Measurements from ENCODE around the gene IGF2R. TPM values are rescaled to one million over a fixed set of nuclear protein-coding genes. Genes with fewer than 3 reads are reported as not detected.

The IGF2R gene
- total RNA-seq, 5 donors from 2014 or later (not counting 1 experiment from before 2014, with no cell fraction given), result 63.4 to 87.5 (median 70.5) TPM

DNA sequence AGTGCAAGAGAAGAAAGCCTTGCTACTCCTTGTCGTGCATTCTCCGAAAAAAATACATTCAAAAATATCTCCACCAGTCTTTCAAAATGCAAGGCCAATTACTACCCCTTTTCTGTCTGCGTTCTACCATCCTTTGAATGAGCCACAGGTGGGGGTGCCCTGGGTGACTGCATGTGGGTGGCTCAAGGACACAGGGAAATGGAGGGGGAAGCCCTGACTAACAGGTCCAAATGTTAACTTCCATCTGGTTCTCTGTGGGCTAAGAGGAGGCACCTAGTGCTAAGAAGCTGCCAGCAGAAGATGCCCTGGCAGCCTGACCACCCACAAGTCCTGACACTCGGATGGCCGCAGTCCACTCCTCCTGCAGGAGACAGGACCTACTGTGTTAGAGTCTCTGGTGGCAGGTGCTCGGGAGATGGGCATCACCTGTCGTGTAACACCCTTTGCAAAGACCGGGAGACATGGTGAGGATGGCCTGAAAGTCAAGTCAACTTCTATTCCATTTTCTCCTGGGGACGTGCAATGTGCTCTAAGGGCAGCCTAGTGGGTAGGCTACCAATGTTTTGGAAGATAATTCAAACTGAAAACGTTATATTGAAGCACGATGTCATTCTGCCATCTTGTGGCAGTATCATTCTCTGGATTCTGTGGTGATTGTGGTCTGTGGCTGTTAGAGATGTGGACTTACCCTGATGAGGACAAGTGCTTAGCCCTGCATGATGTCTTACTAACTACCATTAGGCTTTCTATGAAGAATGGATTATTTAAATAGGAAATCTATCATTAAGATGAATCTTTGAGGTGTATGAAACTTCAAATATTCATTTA is 27.4 kb upstream of the IGF2R start:
- Histone ChIP-seq H3K36me3 (ENCODE audit: control insufficient read depth in 2 of 2, extremely low read depth in 1 of 2, insufficient read depth in 1 of 2, low read length in 1 of 2) (no peaks in the 10 kb centered on the region), H3K4me1 (ENCODE audit: control insufficient read depth in 1 of 2, extremely low read depth in 1 of 2, insufficient read depth in 2 of 2, low read length in 2 of 2) (peaks cover 0 to 4% of the 10 kb centered on the region in 2 experiments), H3K4me3 (ENCODE audit: control insufficient read depth in 1 of 2, extremely low read depth in 1 of 2, low read length in 1 of 2) (no peak overlapping the region), H3K9me3 (no peaks in the 10 kb centered on the region), H3K27ac (ENCODE audit: low read length) (no peak overlapping the region), H3K27me3 (replicated peaks in 1 of 2; ENCODE audit: control insufficient read depth in 2 of 2, extremely low read depth in 1 of 2, insufficient read depth in 2 of 2, low read length in 1 of 2) (peaks cover 0 to 4% of the 10 kb centered on the region in 2 experiments)
- 48% methylated on average over 4 of the region's 11 CpGs for WGBS (ENCODE audit: insufficient coverage)
- H3K36me3 Mint-ChIP-seq, result peaks cover 4% of the 10 kb centered on the region
- ChIA-PET CTCF (interaction anchor here in 1 of 2 donors (0.5 kb wide), 1 partner anchor 154 kb away, joined by 3 read pairs; no protein-coding TSS in a partner anchor), POLR2A (no interaction called here)
- no peak overlapping the region for H3K27ac Mint-ChIP-seq
- DNase-seq (peak in 24 of 35 experiments; percentile 5 to 78 (median 14)), ATAC-seq (replicated peaks in 1 of 4) (peak; percentile 58 to 79 (median 70))
- peaks cover 3% of the 10 kb centered on the region in 2 donors for H3K27me3 Mint-ChIP-seq
- no peak overlapping the region for H3K4me3 Mint-ChIP-seq
- peaks cover 0 to 6% (median 0%) of the 10 kb centered on the region in 3 donors for H3K4me1 Mint-ChIP-seq
- peaks cover 5 to 12% (median 9%) of the 10 kb centered on the region in 3 donors for H3K9me3 Mint-ChIP-seq

DNA sequence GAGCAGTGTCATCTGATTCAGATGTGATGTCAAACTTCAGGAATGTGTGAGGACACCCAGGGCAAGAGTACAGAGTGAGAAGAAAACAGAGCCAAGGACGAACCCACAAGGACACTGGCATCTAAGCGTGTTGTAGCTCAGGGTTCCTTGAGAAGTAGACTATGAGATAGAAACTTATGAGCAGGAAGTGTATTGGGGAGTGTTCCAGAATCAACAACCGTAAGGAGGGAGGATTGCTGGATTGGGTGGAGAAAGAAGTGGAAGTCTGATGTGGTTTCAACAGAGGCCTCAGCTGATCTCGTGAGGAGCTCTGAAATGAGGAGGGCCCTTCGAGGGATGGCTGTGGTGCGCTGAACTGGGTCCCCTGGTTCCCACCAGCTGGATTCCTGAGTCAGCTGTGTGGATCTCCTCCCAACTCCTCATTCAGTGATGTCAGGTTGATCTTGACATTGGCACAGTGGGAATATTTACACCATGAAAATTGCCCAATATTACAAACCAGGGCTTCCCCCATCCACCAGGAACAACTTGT is 25.7 kb upstream of the IGF2R start:
- 93% methylated on average over 3 of the region's 6 CpGs for WGBS (ENCODE audit: insufficient coverage)
- Histone ChIP-seq H3K36me3 (ENCODE audit: control insufficient read depth in 2 of 2, extremely low read depth in 1 of 2, insufficient read depth in 1 of 2, low read length in 1 of 2) (no peaks in the 10 kb centered on the region), H3K4me3 (ENCODE audit: control insufficient read depth in 1 of 2, extremely low read depth in 1 of 2, low read length in 1 of 2) (no peak overlapping the region), H3K9me3 (no peaks in the 10 kb centered on the region), H3K4me1 (ENCODE audit: control insufficient read depth in 1 of 2, extremely low read depth in 1 of 2, insufficient read depth in 2 of 2, low read length in 2 of 2) (peaks cover 0 to 4% of the 10 kb centered on the region in 2 experiments), H3K27me3 (replicated peaks in 1 of 2; ENCODE audit: control insufficient read depth in 2 of 2, extremely low read depth in 1 of 2, insufficient read depth in 2 of 2, low read length in 1 of 2) (peaks cover 0 to 4% of the 10 kb centered on the region in 2 experiments), H3K27ac (ENCODE audit: low read length) (no peak overlapping the region)
- Mint-ChIP-seq H3K4me3 (no peak overlapping the region), H3K27me3 (peaks cover 3% of the 10 kb centered on the region in 2 donors), H3K9me3 (peaks cover 5 to 12% (median 9%) of the 10 kb centered on the region in 3 donors), H3K27ac (no peak overlapping the region), H3K4me1 (peaks cover 0 to 6% (median 0%) of the 10 kb centered on the region in 3 donors), H3K36me3 (peaks cover 4% of the 10 kb centered on the region)
- DNase-seq, result no peak
- POLR2A ChIA-PET, result no interaction called here
- CTCF ChIA-PET, result interaction anchor here in 1 of 2 donors (1.0 kb wide), 1 partner anchor 310 kb away, joined by 3 read pairs; no protein-coding TSS in a partner anchor
- ATAC-seq (replicated peaks in 1 of 4), result no peak

DNA sequence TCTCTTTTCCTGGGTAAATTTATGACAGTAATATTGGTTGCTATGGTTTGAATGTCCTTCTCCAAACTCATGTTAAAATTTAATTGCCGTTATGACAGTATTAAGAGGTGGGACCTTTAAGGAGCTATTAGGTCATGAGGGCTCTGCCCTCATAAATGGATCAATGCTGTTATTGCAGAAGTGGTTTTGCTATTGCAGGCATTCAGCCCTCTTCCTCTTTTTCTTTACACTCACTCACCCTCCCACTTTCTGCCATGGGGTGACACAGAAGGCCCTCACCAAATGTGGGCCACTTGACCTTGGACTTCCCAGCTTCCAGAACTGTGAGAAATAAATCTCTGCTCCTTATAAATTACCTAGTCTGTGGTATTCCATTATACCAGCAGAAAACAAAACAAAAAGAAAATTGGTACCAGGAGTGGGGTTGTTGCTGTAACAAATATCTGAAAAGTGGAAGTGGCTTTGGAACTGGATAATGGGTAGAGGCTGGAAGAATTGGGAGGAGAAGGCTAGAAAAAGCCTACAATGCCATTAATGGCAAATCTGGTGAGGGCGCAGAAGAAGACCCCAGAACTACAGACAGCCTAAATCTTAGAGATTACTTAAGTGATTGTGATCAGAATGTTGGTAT is 24.8 kb upstream of the IGF2R start:
- Mint-ChIP-seq H3K27me3 (peaks cover 0 to 3% of the 10 kb centered on the region in 2 donors), H3K9me3 (peaks cover 5 to 12% (median 9%) of the 10 kb centered on the region in 3 donors), H3K36me3 (peaks cover 4% of the 10 kb centered on the region), H3K27ac (no peak overlapping the region), H3K4me1 (peaks cover 0 to 6% (median 0%) of the 10 kb centered on the region in 3 donors), H3K4me3 (no peak overlapping the region)
- Histone ChIP-seq H3K36me3 (ENCODE audit: control insufficient read depth in 2 of 2, extremely low read depth in 1 of 2, insufficient read depth in 1 of 2, low read length in 1 of 2) (no peaks in the 10 kb centered on the region), H3K27ac (ENCODE audit: low read length) (no peak overlapping the region), H3K27me3 (replicated peaks in 1 of 2; ENCODE audit: control insufficient read depth in 2 of 2, extremely low read depth in 1 of 2, insufficient read depth in 2 of 2, low read length in 1 of 2) (peaks cover 0 to 4% of the 10 kb centered on the region in 2 experiments), H3K4me1 (ENCODE audit: control insufficient read depth in 1 of 2, extremely low read depth in 1 of 2, insufficient read depth in 2 of 2, low read length in 2 of 2) (peaks cover 0 to 4% of the 10 kb centered on the region in 2 experiments), H3K4me3 (ENCODE audit: control insufficient read depth in 1 of 2, extremely low read depth in 1 of 2, low read length in 1 of 2) (no peak overlapping the region), H3K9me3 (no peaks in the 10 kb centered on the region)
- WGBS (ENCODE audit: insufficient coverage), result no CpG with 5 or more reads among the region's 2 CpGs
- POLR2A ChIA-PET, result no interaction called here
- no peak for ATAC-seq (replicated peaks in 1 of 4)
- DNase-seq, result no peak
- CTCF ChIA-PET, result no interaction called here

DNA sequence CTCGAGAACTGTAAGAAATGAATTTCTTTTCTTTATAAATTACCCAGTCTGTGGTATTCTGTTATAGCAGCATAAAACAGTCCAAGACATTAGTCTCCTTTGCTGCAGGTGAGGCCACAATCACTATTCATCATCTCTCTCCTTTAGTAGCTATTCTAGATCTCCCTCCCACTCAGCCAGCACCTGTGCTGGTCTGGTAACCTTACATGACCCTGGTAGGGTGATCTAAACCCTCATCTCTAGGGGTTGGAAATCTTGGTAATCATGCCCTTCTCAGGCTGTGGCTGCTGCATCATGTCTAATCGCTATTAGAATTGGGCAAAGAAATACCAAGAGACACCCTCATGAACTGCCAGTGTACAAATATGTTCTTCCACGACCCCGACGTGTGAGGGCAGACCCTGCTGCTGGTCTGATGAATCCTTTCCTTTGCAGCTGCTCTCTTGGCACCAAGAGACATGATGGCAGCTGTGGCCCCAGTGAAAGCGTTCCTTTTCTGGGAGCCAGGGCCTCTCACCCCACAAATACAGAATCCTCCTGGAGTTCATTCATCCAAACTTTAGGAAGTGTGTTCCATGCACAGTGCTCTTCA is 23.0 kb upstream of the IGF2R start:
- DNase-seq, result no peak
- H3K4me3 Mint-ChIP-seq, result no peak overlapping the region
- ATAC-seq (replicated peaks in 1 of 4), result no peak
- 100% methylated on average over 3 of the region's 6 CpGs for WGBS (ENCODE audit: insufficient coverage)
- peaks cover 4% of the 10 kb centered on the region for H3K36me3 Mint-ChIP-seq
- H3K27me3 ChIP-seq (replicated peaks in 1 of 2; ENCODE audit: control insufficient read depth in 2 of 2, extremely low read depth in 1 of 2, insufficient read depth in 2 of 2, low read length in 1 of 2), result peaks cover 0 to 4% of the 10 kb centered on the region in 2 experiments
- peaks cover 5 to 12% (median 9%) of the 10 kb centered on the region in 3 donors for H3K9me3 Mint-ChIP-seq
- H3K27me3 Mint-ChIP-seq, result peaks cover 0 to 3% of the 10 kb centered on the region in 2 donors
- H3K27ac Mint-ChIP-seq, result no peak overlapping the region
- H3K4me3 ChIP-seq (ENCODE audit: control insufficient read depth in 1 of 2, extremely low read depth in 1 of 2, low read length in 1 of 2), result no peak overlapping the region
- CTCF ChIA-PET, result no interaction called here
- H3K27ac ChIP-seq (ENCODE audit: low read length), result no peak overlapping the region
- H3K9me3 ChIP-seq, result no peaks in the 10 kb centered on the region
- no peaks in the 10 kb centered on the region for H3K36me3 ChIP-seq (ENCODE audit: control insufficient read depth in 2 of 2, extremely low read depth in 1 of 2, insufficient read depth in 1 of 2, low read length in 1 of 2)
- POLR2A ChIA-PET, result no interaction called here
- peaks cover 0 to 4% of the 10 kb centered on the region in 2 experiments for H3K4me1 ChIP-seq (ENCODE audit: control insufficient read depth in 1 of 2, extremely low read depth in 1 of 2, insufficient read depth in 2 of 2, low read length in 2 of 2)
- peaks cover 0 to 6% (median 0%) of the 10 kb centered on the region in 3 donors for H3K4me1 Mint-ChIP-seq

DNA sequence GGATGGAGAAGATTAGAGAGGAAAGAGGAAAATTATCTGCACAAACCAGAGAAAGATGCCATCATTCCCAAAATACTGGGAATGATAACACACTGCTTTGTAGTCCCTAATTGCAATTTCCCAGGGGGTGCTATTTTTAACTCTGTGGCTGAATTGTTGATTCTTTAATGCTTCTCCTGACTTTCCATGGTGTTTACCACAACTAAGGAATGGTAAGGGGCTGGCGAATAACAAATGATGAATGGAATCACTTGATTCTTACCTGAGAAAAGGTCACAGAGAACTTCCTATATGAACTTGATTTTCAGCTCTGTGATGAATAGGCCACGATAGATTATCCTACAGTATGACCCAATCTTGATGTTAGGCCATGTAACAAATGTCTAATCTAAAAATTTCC is 22.0 kb upstream of the IGF2R start:
- ATAC-seq (replicated peaks in 1 of 4), result no peak
- Histone ChIP-seq H3K4me1 (ENCODE audit: control insufficient read depth in 1 of 2, extremely low read depth in 1 of 2, insufficient read depth in 2 of 2, low read length in 2 of 2) (no peaks in the 10 kb centered on the region), H3K27ac (ENCODE audit: low read length) (no peak overlapping the region), H3K9me3 (no peaks in the 10 kb centered on the region), H3K4me3 (ENCODE audit: control insufficient read depth in 1 of 2, extremely low read depth in 1 of 2, low read length in 1 of 2) (no peak overlapping the region), H3K27me3 (replicated peaks in 1 of 2; ENCODE audit: control insufficient read depth in 2 of 2, extremely low read depth in 1 of 2, insufficient read depth in 2 of 2, low read length in 1 of 2) (peaks cover 0 to 4% of the 10 kb centered on the region in 2 experiments), H3K36me3 (ENCODE audit: control insufficient read depth in 2 of 2, extremely low read depth in 1 of 2, insufficient read depth in 1 of 2, low read length in 1 of 2) (no peaks in the 10 kb centered on the region)
- no CpG with 5 or more reads among the region's 2 CpGs for WGBS (ENCODE audit: insufficient coverage)
- ChIA-PET CTCF (no interaction called here), POLR2A (no interaction called here)
- Mint-ChIP-seq H3K27me3 (peaks cover 3% of the 10 kb centered on the region in 2 donors), H3K4me1 (no peaks in the 10 kb centered on the region), H3K4me3 (no peak overlapping the region), H3K27ac (no peak overlapping the region), H3K36me3 (peaks cover 4% of the 10 kb centered on the region), H3K9me3 (peaks cover 5 to 12% (median 9%) of the 10 kb centered on the region in 3 donors)
- no peak for DNase-seq

DNA sequence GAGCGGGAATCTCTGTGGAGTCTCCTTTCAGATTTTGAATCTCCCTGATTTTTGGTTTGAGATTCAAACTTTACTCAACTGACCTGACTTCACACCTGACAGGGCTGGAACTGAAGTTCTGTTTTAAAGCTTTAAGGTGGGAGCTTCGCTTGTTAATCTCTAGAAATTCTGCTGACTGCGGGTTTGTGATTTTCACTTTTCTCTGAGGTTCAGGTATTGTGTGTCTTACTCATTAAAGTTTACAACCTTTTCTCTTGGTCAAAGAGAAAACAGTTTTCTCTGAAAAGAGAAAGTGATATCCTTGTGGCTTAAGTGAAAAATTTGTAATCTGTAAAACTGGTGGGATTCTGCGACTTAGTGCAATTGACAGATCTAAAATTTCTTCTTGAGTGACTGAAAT is 20.7 kb upstream of the IGF2R start:
- H3K27ac ChIP-seq (ENCODE audit: low read length), result no peak overlapping the region
- H3K4me1 Mint-ChIP-seq, result no peaks in the 10 kb centered on the region
- H3K36me3 Mint-ChIP-seq, result peaks cover 4% of the 10 kb centered on the region
- 100% methylated on average over 1 of the region's 4 CpGs for WGBS (ENCODE audit: insufficient coverage)
- ChIA-PET CTCF (no interaction called here), POLR2A (no interaction called here)
- H3K9me3 ChIP-seq, result no peaks in the 10 kb centered on the region
- no peak for DNase-seq
- H3K27ac Mint-ChIP-seq, result no peak overlapping the region
- no peaks in the 10 kb centered on the region for H3K4me1 ChIP-seq (ENCODE audit: control insufficient read depth in 1 of 2, extremely low read depth in 1 of 2, insufficient read depth in 2 of 2, low read length in 2 of 2)
- no peak overlapping the region for H3K4me3 ChIP-seq (ENCODE audit: control insufficient read depth in 1 of 2, extremely low read depth in 1 of 2, low read length in 1 of 2)
- no peaks in the 10 kb centered on the region for H3K36me3 ChIP-seq (ENCODE audit: control insufficient read depth in 2 of 2, extremely low read depth in 1 of 2, insufficient read depth in 1 of 2, low read length in 1 of 2)
- no peak for ATAC-seq (replicated peaks in 1 of 4)
- H3K4me3 Mint-ChIP-seq, result no peak overlapping the region
- H3K27me3 ChIP-seq (replicated peaks in 1 of 2; ENCODE audit: control insufficient read depth in 2 of 2, extremely low read depth in 1 of 2, insufficient read depth in 2 of 2, low read length in 1 of 2), result peaks cover 0 to 4% of the 10 kb centered on the region in 2 experiments
- H3K27me3 Mint-ChIP-seq, result peaks cover 3 to 10% of the 10 kb centered on the region in 2 donors
- peaks cover 5 to 12% (median 9%) of the 10 kb centered on the region in 3 donors for H3K9me3 Mint-ChIP-seq

Measured in T-cell (primary cell).